LNCaP clone FGC (cell line): ENCODE data around the gene EHBP1.

ENCODE experiments used
- DNase-seq: peaks from one replicate; pipeline ENCODE4 v3.0.0-alpha.2; 2011; ENCODE audit warnings: low read depth
- H3K4me3 ChIP-seq: 2 replicates; pipeline ENCODE4 v1.5.1; 2011; ENCODE audit warnings: mild to moderate bottlenecking, low read depth, low read length, control low read depth
- TF ChIP-seq, protein P1 (sequence below): IDR thresholded peaks from 2 replicates; pipeline ENCODE4 v1.5.1; 2012; ENCODE audit warnings: mild to moderate bottlenecking; ENCODE audit not compliant: control insufficient read depth, insufficient read depth; ENCODE audit errors: extremely low read depth

EHBP1 gene

DNA sequence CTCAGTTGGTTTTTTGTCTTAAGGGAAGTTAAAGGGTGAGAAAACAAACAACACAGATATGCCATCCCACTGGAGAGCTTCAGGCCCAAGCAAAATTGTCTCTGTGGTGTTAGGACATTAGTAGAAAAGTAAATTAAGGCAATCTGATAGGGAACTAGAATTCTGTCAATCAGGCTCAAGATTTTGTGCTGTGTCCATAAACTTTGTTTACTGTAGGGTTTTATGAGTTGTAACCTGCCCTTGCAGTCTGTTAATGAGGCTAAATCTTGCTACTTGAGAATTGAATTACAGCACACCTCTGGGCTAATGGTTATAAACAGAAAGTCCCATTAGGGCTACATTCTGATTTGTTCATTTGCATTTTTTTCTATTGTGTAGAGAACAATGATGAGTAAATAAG, 267.1 kb downstream of the EHBP1 start:
- TF ChIP-seq, protein P1, sequence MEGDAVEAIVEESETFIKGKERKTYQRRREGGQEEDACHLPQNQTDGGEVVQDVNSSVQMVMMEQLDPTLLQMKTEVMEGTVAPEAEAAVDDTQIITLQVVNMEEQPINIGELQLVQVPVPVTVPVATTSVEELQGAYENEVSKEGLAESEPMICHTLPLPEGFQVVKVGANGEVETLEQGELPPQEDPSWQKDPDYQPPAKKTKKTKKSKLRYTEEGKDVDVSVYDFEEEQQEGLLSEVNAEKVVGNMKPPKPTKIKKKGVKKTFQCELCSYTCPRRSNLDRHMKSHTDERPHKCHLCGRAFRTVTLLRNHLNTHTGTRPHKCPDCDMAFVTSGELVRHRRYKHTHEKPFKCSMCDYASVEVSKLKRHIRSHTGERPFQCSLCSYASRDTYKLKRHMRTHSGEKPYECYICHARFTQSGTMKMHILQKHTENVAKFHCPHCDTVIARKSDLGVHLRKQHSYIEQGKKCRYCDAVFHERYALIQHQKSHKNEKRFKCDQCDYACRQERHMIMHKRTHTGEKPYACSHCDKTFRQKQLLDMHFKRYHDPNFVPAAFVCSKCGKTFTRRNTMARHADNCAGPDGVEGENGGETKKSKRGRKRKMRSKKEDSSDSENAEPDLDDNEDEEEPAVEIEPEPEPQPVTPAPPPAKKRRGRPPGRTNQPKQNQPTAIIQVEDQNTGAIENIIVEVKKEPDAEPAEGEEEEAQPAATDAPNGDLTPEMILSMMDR: no peak
- no peak overlapping the region for H3K4me3 ChIP-seq
- peak; percentile 46 for DNase-seq

DNA sequence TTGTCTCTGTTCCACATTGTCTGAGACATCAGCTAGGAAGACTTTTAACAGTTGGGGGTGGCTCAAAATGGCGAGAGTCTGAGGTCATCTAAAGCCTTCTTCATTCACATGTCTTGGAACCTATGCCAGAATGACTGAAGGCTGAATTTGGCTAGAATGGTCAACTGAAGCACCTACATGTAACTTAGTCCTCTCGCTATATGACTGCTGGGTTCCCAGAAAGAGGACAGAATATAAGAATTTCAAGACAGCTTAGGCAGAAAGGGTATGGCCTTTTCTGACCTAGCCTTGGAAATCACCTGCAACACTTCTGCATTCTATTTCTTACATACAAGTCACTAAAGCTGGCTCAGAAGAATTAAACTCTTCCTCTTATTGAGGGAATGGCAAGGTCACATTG, 269.5 kb downstream of the EHBP1 start:
- no peak for DNase-seq
- no peak overlapping the region for H3K4me3 ChIP-seq
- TF ChIP-seq, protein P1: no peak

DNA sequence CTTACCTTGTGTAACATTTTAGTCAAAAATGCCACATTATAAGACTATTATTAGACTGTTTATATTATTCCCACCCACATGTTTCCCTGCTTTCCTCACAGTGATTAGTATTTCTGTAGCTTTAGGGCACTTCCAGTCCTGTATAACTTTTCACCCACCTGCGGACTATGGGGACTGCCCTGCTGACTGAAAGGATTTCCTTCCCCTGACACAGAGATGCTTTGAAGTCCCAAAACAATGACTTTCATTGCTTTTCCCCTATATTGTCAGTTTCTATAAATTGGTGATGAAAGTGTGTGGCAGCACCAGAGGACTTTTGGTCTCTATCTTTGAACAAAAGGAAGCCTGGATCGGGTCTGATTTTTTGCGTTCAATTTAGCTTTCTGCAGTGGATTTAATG, 286.1 kb downstream of the EHBP1 start:
- no peak for DNase-seq
- TF ChIP-seq, protein P1: no peak
- no peak overlapping the region for H3K4me3 ChIP-seq

DNA sequence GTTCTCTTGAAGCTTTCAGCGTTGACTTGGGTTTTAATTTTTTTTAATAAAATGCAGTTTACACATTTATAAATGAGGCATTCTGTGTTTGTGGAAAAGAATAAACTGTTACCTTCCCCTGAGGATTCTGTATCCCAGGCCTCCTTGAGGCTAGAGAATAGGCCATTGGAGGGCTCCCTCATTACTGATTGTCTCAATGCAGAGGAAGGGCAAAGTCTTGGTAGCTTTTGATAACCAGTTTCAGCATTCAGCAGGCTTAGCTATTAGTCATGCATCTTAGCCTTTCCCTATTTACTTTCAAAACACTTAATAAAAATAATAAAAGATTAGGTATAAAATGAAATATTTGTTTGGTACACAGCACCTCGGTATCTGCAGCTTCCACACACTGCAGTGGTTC, 287.0 kb downstream of the EHBP1 start:
- H3K4me3 ChIP-seq: no peak overlapping the region
- TF ChIP-seq, protein P1: no peak
- DNase-seq: no peak

DNA sequence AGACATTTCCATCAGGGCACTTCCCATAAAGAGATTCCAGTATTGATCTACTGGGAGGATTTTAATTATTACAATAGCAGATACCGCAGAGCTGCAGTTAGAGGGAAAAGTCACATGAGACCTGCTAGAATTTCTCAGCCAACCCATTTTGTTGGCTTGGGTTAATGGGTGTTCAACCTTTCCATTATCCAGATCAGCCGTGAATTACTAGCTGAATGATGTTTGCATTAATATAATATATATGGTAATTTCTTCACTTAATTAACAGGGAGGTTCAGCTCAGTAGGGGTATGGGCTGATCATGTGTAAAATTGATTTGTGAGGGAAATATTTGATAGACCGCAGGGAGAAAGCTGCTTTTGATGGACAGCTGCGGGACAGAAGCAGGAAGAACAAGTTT, 288.7 kb downstream of the EHBP1 start:
- TF ChIP-seq, protein P1: no peak
- H3K4me3 ChIP-seq: no peak overlapping the region
- no peak for DNase-seq

DNA sequence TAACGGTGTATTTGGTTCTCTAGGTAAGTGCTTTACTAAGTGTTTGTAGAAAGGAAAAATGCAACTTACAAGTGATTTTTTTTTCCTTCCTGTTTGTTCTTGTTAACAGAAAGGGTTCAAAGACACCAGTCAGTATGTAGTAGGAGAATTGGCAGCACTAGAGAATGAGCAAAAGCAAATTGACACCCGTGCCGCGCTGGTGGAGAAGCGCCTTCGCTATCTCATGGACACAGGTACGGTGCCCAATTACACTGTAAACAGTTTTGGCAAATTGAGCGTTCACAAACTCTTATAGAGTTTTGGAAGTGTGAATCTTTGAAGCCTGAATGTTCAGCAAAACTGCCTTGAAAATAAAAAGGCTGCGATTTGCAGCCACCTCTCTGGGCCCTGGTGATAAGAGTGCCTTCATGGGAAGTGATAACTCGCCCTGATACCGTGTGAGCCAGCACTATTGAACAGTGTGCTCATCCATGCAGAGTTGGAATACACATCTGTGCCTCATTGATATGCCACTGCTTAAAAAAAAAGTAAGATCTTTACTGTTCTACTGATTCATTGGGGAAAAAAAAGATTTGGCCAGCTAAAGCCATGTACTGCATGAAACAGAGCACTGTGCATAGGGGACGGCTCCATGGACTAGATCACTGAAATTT, 291.1 kb downstream of the EHBP1 start:
- TF ChIP-seq, protein P1: no peak
- H3K4me3 ChIP-seq: no peak overlapping the region
- DNase-seq: no peak

DNA sequence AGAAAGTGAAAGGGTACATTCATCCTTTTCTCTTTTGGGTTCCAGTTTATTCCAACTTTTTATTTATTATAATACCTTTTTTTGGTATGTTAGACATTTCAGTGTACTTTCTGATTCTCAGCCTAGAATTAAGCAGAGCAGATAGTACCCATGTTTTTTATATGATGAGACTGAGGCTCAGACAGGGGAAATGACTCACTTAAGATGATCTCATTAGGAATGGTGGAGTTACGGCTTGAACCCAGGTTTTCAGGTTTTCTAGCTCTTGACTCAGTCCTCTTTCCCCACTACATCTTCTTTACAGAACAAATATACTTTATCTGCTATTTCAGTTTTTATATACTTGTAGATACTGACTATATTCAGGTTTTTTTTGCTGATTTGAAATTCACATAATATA, 293.4 kb downstream of the EHBP1 start:
- H3K4me3 ChIP-seq: no peak overlapping the region
- TF ChIP-seq, protein P1: no peak
- DNase-seq: no peak
